Mucosa of descending colon (tissue), 3 donors: ENCODE results near the gene BMP5. TPM values are rescaled to one million over a fixed set of nuclear protein-coding genes. Genes with fewer than 3 reads are reported as not detected.

Source experiments
- ATAC-seq: fragments of 200-7000 bp; cut with Tn5 transposase; one replicate; pipeline ENCODE4 v1.9.1; 2020; ENCODE audit warnings: mild to moderate bottlenecking, moderate library complexity
- DNase-seq, 3 donors: peaks; one replicate each; pipeline ENCODE4 v3.0.0-alpha.2; 2020
- H3K36me3 ChIP-seq: fragments of 200-600 bp; one replicate; pipeline ENCODE4 v1.8.0; 2021; ENCODE audit warnings: low read depth, mild to moderate bottlenecking
- H3K4me1 ChIP-seq: fragments of 200-600 bp; one replicate; pipeline ENCODE4 v1.8.0; 2021; ENCODE audit warnings: low read depth, mild to moderate bottlenecking
- H3K4me3 ChIP-seq: fragments of 200-600 bp; one replicate; pipeline ENCODE4 v1.8.0; 2021; ENCODE audit warnings: mild to moderate bottlenecking
- H3K9me3 ChIP-seq: fragments of 200-600 bp; one replicate; pipeline ENCODE4 v1.8.0; 2021; ENCODE audit warnings: mild to moderate bottlenecking
- CTCF ChIP-seq: fragments of 200-600 bp; IDR thresholded peaks from one replicate; pipeline ENCODE4 v1.8.0; 2022; ENCODE audit warnings: antibody characterized with exemption, mild to moderate bottlenecking
- intact Hi-C, 2 donors: fragments of 100-400 bp; cut with DNase I in 1 of 2; cut with micrococcal nuclease in 1 of 2; formaldehyde crosslinking; loops; one replicate each; pipeline versions ENCODE4 v1.11.0 to v1.11.1; 2022; cut with DNase I, micrococcal nuclease
- total RNA-seq, 3 donors: library from RNA; stranded (reverse); fragmentation: NEBNext Ultra II Directional in 2 of 3; extraction: Animal tissue kit (Norgen Biotek cat#: 25700) in 2 of 3; gene quantifications; one replicate each; pipeline versions ENCODE4 v1.2.1 to v1.2.4, GENCODE V29; 2021 to 2023
- donor health status: DM: no; HTN: no; CAD: no; lungs with moderate emphysema.
- donor health status: DM: no; HTN: no; CAD: no.
- donor health status: DM: no; HTN: yes; CAD: no.

Gene BMP5
- total RNA-seq, 3 donors from 2014 or later, result 1.6 to 3.4 (median 3.3) TPM

- Histone ChIP-seq H3K4me1 (no peaks in the 10 kb centered on the region), H3K36me3 (no peaks in the 10 kb centered on the region), H3K4me3 (no peak overlapping the region), H3K9me3 (no peaks in the 10 kb centered on the region)
- intact Hi-C loops, result no loop called here
- no peak for DNase-seq
- no peak for ATAC-seq
- no peak for TF ChIP-seq CTCF
Observed at GRCh38 chr6:55870181-55870813, 5.1 kb downstream of the BMP5 start.

GRCh38 chr6:55869674-55870073 lies 5.7 kb downstream of the BMP5 start:
- intact Hi-C loops, result no loop called here
- H3K4me1 ChIP-seq, result no peaks in the 10 kb centered on the region
- DNase-seq, result no peak
- H3K4me3 ChIP-seq, result no peak overlapping the region
- H3K36me3 ChIP-seq, result no peaks in the 10 kb centered on the region
- ATAC-seq, result no peak
- TF ChIP-seq CTCF, result no peak
- H3K9me3 ChIP-seq, result no peaks in the 10 kb centered on the region

GRCh38 chr6:55868771-55869479 lies 6.5 kb downstream of the BMP5 start:
- H3K36me3 ChIP-seq, result no peaks in the 10 kb centered on the region
- no peaks in the 10 kb centered on the region for H3K4me1 ChIP-seq
- TF ChIP-seq CTCF, result no peak
- ATAC-seq (peak; percentile 36), DNase-seq (no peak)
- H3K4me3 ChIP-seq, result no peak overlapping the region
- intact Hi-C loops, result no loop called here
- no peaks in the 10 kb centered on the region for H3K9me3 ChIP-seq

- ATAC-seq (no peak), DNase-seq (no peak)
- intact Hi-C loops, result no loop called here
- H3K4me1 ChIP-seq, result no peaks in the 10 kb centered on the region
- TF ChIP-seq CTCF, result no peak
- H3K4me3 ChIP-seq, result no peak overlapping the region
- no peaks in the 10 kb centered on the region for H3K36me3 ChIP-seq
- no peaks in the 10 kb centered on the region for H3K9me3 ChIP-seq
Observed at GRCh38 chr6:55868176-55868575, 7.2 kb downstream of the BMP5 start.

GRCh38 chr6:55866128-55866527 lies 9.3 kb downstream of the BMP5 start:
- no peak overlapping the region for H3K4me3 ChIP-seq
- H3K36me3 ChIP-seq, result no peaks in the 10 kb centered on the region
- intact Hi-C loops, result no loop called here
- no peak for TF ChIP-seq CTCF
- ATAC-seq, result no peak
- no peaks in the 10 kb centered on the region for H3K9me3 ChIP-seq
- no peaks in the 10 kb centered on the region for H3K4me1 ChIP-seq
- no peak for DNase-seq
